HEK293 (cell line): ENCODE data around the gene TNFRSF6B.

Source experiments
- CTCF ChIA-PET: fragments of 350-600 bp; formaldehyde crosslinking; extraction: SDS; loops from one replicate; lab custom pipeline; 2021; ENCODE audit warnings: antibody characterized with exemption; lab: Yijun Ruan, JAX
- POLR2A ChIA-PET: fragments of 300-600 bp; formaldehyde crosslinking; extraction: SDS; loops from one replicate; lab custom pipeline; 2020; ENCODE audit warnings: antibody characterized with exemption, inconsistent platforms; lab: Yijun Ruan, JAX
- H3K27ac ChIP-seq: fragments of 200-500 bp; sonication (Bioruptor generic); 2 replicates; pipeline ENCODE4 v1.5.1; 2014; ENCODE audit warnings: low read depth, low read length, control low read depth, inconsistent platforms; ENCODE audit errors: extremely low read depth
- H3K36me3 ChIP-seq, 2 experiments: fragments of 200-500 bp in 1 of 2; sonication (Bioruptor generic) in 1 of 2; 1 replicate in 1 of 2; 2 replicates in 1 of 2; pipeline ENCODE4 v1.5.1; 2014 to 2017; ENCODE audit warnings: inconsistent platforms in 2 of 2, low read length in 2 of 2; ENCODE audit not compliant: control insufficient read depth in 2 of 2, insufficient read depth in 1 of 2
- H3K4me1 ChIP-seq: fragments of 200-500 bp; sonication (Bioruptor generic); 2 replicates; pipeline ENCODE4 v1.5.1; 2014; ENCODE audit warnings: mild to moderate bottlenecking, low read length, inconsistent platforms; ENCODE audit not compliant: control insufficient read depth, insufficient read depth
- H3K4me3 ChIP-seq: 2 replicates; pipeline ENCODE4 v1.5.1; 2011; ENCODE audit warnings: low read depth, mild to moderate bottlenecking, control low read depth, low read length, moderate library complexity
- H3K9me3 ChIP-seq: fragments of 200-500 bp; sonication (Bioruptor generic); 2 replicates; pipeline ENCODE4 v1.5.1; 2014; ENCODE audit warnings: low read depth, low read length, inconsistent platforms; ENCODE audit not compliant: control insufficient read depth, insufficient read depth
- GLIS2 ChIP-seq: fragments of 450-650 bp; formaldehyde crosslinking; IDR thresholded peaks from 2 replicates; pipeline ENCODE4 v1.5.1; 2016; ENCODE audit warnings: missing biosample characterization, missing genetic modification characterization
- KLF9 ChIP-seq: fragments of 450-650 bp; formaldehyde crosslinking; IDR thresholded peaks from 2 replicates; pipeline ENCODE4 v1.5.1; 2016; ENCODE audit warnings: missing biosample characterization, missing genetic modification characterization, low read depth
- MEIS1 ChIP-seq: sonication (generic); formaldehyde crosslinking; IDR thresholded peaks from 2 replicates; pipeline ENCODE4 v1.8.1; 2022; ENCODE audit warnings: missing genetic modification reagents, mild to moderate bottlenecking, borderline replicate concordance
- SP3 ChIP-seq: fragments of 450-650 bp; formaldehyde crosslinking; IDR thresholded peaks from 2 replicates; pipeline ENCODE4 v1.5.1; 2016; ENCODE audit warnings: missing biosample characterization, missing genetic modification characterization
- ZBTB8A ChIP-seq: fragments of 450-650 bp; formaldehyde crosslinking; IDR thresholded peaks from 2 replicates; pipeline ENCODE4 v1.5.1; 2016; ENCODE audit warnings: missing biosample characterization, missing genetic modification characterization
- ZNF16 ChIP-seq: fragments of 450-650 bp; formaldehyde crosslinking; IDR thresholded peaks from 2 replicates; pipeline ENCODE4 v1.5.1; 2016; ENCODE audit warnings: low read depth, missing biosample characterization, missing genetic modification characterization
- ZNF221 ChIP-seq: fragments of 450-650 bp; formaldehyde crosslinking; IDR thresholded peaks from 2 replicates; pipeline ENCODE4 v1.5.1; 2017; ENCODE audit warnings: missing biosample characterization, missing genetic modification characterization, borderline replicate concordance
- ZNF529 ChIP-seq: fragments of 450-650 bp; formaldehyde crosslinking; IDR thresholded peaks from 2 replicates; pipeline ENCODE4 v1.5.1; 2017; ENCODE audit warnings: missing genetic modification characterization, missing biosample characterization; ENCODE audit not compliant: insufficient replicate concordance
- ZNF600 ChIP-seq: fragments of 450-650 bp; formaldehyde crosslinking; IDR thresholded peaks from 2 replicates; pipeline ENCODE4 v1.5.1; 2016; ENCODE audit warnings: missing biosample characterization, missing genetic modification characterization
- ZNF76 ChIP-seq: fragments of 450-650 bp; formaldehyde crosslinking; IDR thresholded peaks from 2 replicates; pipeline ENCODE4; 2016; ENCODE audit warnings: low read depth, missing biosample characterization, missing genetic modification characterization, borderline replicate concordance
- ZNF791 ChIP-seq: fragments of 450-650 bp; formaldehyde crosslinking; IDR thresholded peaks from 2 replicates; pipeline ENCODE4 v1.5.1; 2016; ENCODE audit warnings: missing biosample characterization, missing genetic modification characterization
- ZNF843 ChIP-seq: fragments of 450-650 bp; formaldehyde crosslinking; IDR thresholded peaks from 2 replicates; pipeline ENCODE4 v1.5.1; 2016; ENCODE audit warnings: missing biosample characterization, missing genetic modification characterization
- ZSCAN23 ChIP-seq: fragments of 450-650 bp; formaldehyde crosslinking; IDR thresholded peaks from 2 replicates; pipeline ENCODE4 v1.5.1; 2016; ENCODE audit warnings: missing biosample characterization, missing genetic modification characterization
- TF ChIP-seq, protein P1 (sequence below): fragments of 450-650 bp; formaldehyde crosslinking; IDR thresholded peaks from 2 replicates; pipeline ENCODE4 v1.5.1; 2016; ENCODE audit warnings: missing biosample characterization, missing genetic modification characterization, low read depth
- TF ChIP-seq, protein P2 (sequence below): fragments of 450-650 bp; formaldehyde crosslinking; IDR thresholded peaks from 2 replicates; pipeline ENCODE4 v1.5.1; 2016; ENCODE audit warnings: missing biosample characterization, missing genetic modification characterization
- TF ChIP-seq, protein P3 (sequence below): fragments of 450-650 bp; formaldehyde crosslinking; IDR thresholded peaks from 2 replicates; pipeline ENCODE4 v1.5.1; 2016; ENCODE audit warnings: missing biosample characterization, missing genetic modification characterization, borderline replicate concordance
- TF ChIP-seq, protein P4 (sequence below): fragments of 450-650 bp; formaldehyde crosslinking; IDR thresholded peaks from 2 replicates; pipeline ENCODE4 v1.5.1; 2017; ENCODE audit warnings: missing biosample characterization, mild to moderate bottlenecking, missing genetic modification characterization, moderate library complexity
- TF ChIP-seq, protein P5 (sequence below): fragments of 450-650 bp; formaldehyde crosslinking; IDR thresholded peaks from 2 replicates; pipeline ENCODE4 v1.5.0; 2017; ENCODE audit warnings: missing biosample characterization, missing genetic modification characterization, borderline replicate concordance
- TF ChIP-seq, protein P6 (sequence below): fragments of 450-650 bp; formaldehyde crosslinking; IDR thresholded peaks from 2 replicates; pipeline ENCODE4 v1.5.1; 2016; ENCODE audit warnings: missing biosample characterization, missing genetic modification characterization
- TF ChIP-seq, protein P7 (sequence below): fragments of 450-650 bp; formaldehyde crosslinking; IDR thresholded peaks from 2 replicates; pipeline ENCODE4 v1.5.1; 2016; ENCODE audit warnings: missing biosample characterization, missing genetic modification characterization

Gene TNFRSF6B

DNA sequence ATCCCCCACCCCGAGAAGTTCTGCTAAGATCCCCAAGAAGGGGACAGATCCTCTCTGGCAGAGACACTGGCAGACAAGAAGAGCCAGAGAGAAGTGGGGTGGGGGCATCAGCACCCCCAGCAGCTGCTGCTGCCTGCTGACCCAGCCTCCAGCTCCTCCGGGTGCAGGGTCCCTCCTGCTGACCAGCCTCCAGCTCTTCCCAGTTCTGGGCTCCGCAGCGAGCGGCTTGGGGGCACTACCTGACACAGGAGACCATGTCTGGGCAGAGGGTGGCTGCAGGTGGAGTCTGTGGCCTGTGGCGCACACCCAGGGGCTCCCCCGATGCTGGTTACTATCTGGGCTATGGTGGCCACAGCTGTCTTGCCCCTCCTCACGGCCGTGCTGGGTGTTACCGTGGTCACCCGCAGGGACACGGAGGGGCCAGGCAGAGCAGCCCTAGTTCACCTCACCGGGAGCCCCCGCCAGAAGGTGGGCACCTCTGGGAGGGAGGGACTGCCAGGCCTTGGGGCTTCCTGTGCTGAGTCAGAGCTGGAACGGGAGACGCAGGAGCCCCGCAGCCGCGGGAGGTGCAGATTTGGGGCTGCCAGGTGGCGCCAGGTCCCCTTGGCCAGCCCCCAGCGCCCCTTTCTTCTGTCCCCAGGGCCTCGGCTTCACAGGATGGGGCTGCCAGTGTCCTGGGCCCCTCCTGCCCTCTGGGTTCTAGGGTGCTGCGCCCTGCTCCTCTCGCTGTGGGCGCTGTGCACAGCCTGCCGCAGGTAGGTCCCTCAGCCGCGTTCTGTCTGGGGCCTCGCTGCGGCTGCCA is 40.6 kb downstream of the TNFRSF6B start:
- ChIA-PET POLR2A (interaction anchor here (0.6 to 2.4 kb wide), 4 partner anchors 8 to 128 kb away, joined by 3 to 11 read pairs (median 4); partner anchors contain the start of genes ARFRP1, TPD52L2 and ZGPAT), CTCF (interaction anchor here (0.6 kb wide), 1 partner anchor 26 kb away, joined by 4 read pairs; no protein-coding TSS in a partner anchor)
- Histone ChIP-seq H3K36me3 (peaks cover 0 to 61% of the 10 kb centered on the region in 2 experiments; a peak in 2 of 3 replicates), H3K4me1 (no peaks in the 10 kb centered on the region; the same call in 1 of the 2 replicates), H3K4me3 (no peak overlapping the region), H3K9me3 (no peaks in the 10 kb centered on the region), H3K27ac (no peak overlapping the region)
- TF ChIP-seq, protein P1, sequence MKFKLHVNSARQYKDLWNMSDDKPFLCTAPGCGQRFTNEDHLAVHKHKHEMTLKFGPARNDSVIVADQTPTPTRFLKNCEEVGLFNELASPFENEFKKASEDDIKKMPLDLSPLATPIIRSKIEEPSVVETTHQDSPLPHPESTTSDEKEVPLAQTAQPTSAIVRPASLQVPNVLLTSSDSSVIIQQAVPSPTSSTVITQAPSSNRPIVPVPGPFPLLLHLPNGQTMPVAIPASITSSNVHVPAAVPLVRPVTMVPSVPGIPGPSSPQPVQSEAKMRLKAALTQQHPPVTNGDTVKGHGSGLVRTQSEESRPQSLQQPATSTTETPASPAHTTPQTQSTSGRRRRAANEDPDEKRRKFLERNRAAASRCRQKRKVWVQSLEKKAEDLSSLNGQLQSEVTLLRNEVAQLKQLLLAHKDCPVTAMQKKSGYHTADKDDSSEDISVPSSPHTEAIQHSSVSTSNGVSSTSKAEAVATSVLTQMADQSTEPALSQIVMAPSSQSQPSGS (tag by site-specific recombination): no peak
- TF ChIP-seq, protein P2, sequence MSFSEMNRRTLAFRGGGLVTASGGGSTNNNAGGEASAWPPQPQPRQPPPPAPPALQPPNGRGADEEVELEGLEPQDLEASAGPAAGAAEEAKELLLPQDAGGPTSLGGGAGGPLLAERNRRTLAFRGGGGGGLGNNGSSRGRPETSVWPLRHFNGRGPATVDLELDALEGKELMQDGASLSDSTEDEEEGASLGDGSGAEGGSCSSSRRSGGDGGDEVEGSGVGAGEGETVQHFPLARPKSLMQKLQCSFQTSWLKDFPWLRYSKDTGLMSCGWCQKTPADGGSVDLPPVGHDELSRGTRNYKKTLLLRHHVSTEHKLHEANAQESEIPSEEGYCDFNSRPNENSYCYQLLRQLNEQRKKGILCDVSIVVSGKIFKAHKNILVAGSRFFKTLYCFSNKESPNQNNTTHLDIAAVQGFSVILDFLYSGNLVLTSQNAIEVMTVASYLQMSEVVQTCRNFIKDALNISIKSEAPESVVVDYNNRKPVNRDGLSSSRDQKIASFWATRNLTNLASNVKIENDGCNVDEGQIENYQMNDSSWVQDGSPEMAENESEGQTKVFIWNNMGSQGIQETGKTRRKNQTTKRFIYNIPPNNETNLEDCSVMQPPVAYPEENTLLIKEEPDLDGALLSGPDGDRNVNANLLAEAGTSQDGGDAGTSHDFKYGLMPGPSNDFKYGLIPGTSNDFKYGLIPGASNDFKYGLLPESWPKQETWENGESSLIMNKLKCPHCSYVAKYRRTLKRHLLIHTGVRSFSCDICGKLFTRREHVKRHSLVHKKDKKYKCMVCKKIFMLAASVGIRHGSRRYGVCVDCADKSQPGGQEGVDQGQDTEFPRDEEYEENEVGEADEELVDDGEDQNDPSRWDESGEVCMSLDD: no peak
- peak; percentile 24 for TF ChIP-seq GLIS2
- no peak for TF ChIP-seq ZNF843 (tag by site-specific recombination)
- TF ChIP-seq ZSCAN23 (tag by site-specific recombination): no peak
- TF ChIP-seq, protein P3, sequence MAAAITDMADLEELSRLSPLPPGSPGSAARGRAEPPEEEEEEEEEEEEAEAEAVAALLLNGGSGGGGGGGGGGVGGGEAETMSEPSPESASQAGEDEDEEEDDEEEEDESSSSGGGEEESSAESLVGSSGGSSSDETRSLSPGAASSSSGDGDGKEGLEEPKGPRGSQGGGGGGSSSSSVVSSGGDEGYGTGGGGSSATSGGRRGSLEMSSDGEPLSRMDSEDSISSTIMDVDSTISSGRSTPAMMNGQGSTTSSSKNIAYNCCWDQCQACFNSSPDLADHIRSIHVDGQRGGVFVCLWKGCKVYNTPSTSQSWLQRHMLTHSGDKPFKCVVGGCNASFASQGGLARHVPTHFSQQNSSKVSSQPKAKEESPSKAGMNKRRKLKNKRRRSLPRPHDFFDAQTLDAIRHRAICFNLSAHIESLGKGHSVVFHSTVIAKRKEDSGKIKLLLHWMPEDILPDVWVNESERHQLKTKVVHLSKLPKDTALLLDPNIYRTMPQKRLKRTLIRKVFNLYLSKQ (tag by site-specific recombination): no peak
- TF ChIP-seq ZNF600 (tag by site-specific recombination): peak; percentile 25; the same call in 1 of the 2 replicates
- no peak for TF ChIP-seq MEIS1 (CRISPR knock-in tag)
- no peak for TF ChIP-seq ZNF221
- TF ChIP-seq, protein P4, sequence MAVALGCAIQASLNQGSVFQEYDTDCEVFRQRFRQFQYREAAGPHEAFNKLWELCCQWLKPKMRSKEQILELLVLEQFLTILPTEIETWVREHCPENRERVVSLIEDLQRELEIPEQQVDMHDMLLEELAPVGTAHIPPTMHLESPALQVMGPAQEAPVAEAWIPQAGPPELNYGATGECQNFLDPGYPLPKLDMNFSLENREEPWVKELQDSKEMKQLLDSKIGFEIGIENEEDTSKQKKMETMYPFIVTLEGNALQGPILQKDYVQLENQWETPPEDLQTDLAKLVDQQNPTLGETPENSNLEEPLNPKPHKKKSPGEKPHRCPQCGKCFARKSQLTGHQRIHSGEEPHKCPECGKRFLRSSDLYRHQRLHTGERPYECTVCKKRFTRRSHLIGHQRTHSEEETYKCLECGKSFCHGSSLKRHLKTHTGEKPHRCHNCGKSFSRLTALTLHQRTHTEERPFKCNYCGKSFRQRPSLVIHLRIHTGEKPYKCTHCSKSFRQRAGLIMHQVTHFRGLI (tag by site-specific recombination): no peak
- TF ChIP-seq, protein P5, sequence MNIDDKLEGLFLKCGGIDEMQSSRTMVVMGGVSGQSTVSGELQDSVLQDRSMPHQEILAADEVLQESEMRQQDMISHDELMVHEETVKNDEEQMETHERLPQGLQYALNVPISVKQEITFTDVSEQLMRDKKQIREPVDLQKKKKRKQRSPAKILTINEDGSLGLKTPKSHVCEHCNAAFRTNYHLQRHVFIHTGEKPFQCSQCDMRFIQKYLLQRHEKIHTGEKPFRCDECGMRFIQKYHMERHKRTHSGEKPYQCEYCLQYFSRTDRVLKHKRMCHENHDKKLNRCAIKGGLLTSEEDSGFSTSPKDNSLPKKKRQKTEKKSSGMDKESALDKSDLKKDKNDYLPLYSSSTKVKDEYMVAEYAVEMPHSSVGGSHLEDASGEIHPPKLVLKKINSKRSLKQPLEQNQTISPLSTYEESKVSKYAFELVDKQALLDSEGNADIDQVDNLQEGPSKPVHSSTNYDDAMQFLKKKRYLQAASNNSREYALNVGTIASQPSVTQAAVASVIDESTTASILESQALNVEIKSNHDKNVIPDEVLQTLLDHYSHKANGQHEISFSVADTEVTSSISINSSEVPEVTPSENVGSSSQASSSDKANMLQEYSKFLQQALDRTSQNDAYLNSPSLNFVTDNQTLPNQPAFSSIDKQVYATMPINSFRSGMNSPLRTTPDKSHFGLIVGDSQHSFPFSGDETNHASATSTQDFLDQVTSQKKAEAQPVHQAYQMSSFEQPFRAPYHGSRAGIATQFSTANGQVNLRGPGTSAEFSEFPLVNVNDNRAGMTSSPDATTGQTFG: no peak
- TF ChIP-seq ZNF529 (tag by site-specific recombination): no peak
- 0 out of 2 replicates have a peak, but pooled peaks have one; percentile 24 for TF ChIP-seq ZBTB8A (tag by site-specific recombination)
- TF ChIP-seq, protein P6, sequence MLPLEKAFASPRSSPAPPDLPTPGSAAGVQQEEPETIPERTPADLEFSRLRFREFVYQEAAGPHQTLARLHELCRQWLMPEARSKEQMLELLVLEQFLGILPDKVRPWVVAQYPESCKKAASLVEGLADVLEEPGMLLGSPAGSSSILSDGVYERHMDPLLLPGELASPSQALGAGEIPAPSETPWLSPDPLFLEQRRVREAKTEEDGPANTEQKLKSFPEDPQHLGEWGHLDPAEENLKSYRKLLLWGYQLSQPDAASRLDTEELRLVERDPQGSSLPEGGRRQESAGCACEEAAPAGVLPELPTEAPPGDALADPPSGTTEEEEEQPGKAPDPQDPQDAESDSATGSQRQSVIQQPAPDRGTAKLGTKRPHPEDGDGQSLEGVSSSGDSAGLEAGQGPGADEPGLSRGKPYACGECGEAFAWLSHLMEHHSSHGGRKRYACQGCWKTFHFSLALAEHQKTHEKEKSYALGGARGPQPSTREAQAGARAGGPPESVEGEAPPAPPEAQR (tag by site-specific recombination): no peak
- TF ChIP-seq ZNF16 (tag by site-specific recombination): no peak
- TF ChIP-seq KLF9: no peak
- TF ChIP-seq ZNF791 (tag by site-specific recombination): no peak
- TF ChIP-seq ZNF76 (tag by site-specific recombination): no peak
- TF ChIP-seq, protein P7, sequence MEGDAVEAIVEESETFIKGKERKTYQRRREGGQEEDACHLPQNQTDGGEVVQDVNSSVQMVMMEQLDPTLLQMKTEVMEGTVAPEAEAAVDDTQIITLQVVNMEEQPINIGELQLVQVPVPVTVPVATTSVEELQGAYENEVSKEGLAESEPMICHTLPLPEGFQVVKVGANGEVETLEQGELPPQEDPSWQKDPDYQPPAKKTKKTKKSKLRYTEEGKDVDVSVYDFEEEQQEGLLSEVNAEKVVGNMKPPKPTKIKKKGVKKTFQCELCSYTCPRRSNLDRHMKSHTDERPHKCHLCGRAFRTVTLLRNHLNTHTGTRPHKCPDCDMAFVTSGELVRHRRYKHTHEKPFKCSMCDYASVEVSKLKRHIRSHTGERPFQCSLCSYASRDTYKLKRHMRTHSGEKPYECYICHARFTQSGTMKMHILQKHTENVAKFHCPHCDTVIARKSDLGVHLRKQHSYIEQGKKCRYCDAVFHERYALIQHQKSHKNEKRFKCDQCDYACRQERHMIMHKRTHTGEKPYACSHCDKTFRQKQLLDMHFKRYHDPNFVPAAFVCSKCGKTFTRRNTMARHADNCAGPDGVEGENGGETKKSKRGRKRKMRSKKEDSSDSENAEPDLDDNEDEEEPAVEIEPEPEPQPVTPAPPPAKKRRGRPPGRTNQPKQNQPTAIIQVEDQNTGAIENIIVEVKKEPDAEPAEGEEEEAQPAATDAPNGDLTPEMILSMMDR: no peak
- TF ChIP-seq SP3 (tag by site-specific recombination): no peak
